CD4-positive, alpha-beta T cell (primary cell): ENCODE data around the gene LHX6. TPM values are rescaled to one million over a fixed set of nuclear protein-coding genes. Genes with fewer than 3 reads are reported as not detected.

Source experiments
- ATAC-seq: fragments of 200-7000 bp; cut with Tn5 transposase; one replicate; pipeline ENCODE4 v1.10.0; 2022; ENCODE audit warnings: mild to moderate bottlenecking; ENCODE audit not compliant: poor library complexity
- CTCF ChIA-PET: fragments of 350-600 bp; sonication (Branson Sonifier 250); formaldehyde crosslinking; loops from one replicate; lab custom pipeline; 2021; ENCODE audit warnings: antibody characterized with exemption, inconsistent platforms; lab: Charles Lee
- POLR2A ChIA-PET: fragments of 350-600 bp; sonication (Branson Sonifier 250); formaldehyde crosslinking; loops from one replicate; lab custom pipeline; 2021; ENCODE audit warnings: antibody characterized with exemption, inconsistent platforms; lab: Charles Lee
- DNase-seq, 14 experiments: peaks; one replicate each; pipeline ENCODE4 v3.0.0-alpha.2; 2013 to 2020; ENCODE audit warnings: mixed read lengths in 2 of 14
- H3K27ac ChIP-seq, 2 donors: one replicate each; pipeline versions ENCODE4 v1.5.1 to v1.7.0; 2013; ENCODE audit warnings: low read length in 2 of 2, low read depth in 1 of 2, mild to moderate bottlenecking in 1 of 2
- H3K27me3 ChIP-seq, 2 experiments: 1 replicate in 1 of 2; 2 replicates in 1 of 2; pipeline versions ENCODE4 v1.6.1 to v1.7.0; 2013; ENCODE audit warnings: low read length in 2 of 2, control low read depth in 1 of 2, mild to moderate bottlenecking in 1 of 2, moderate library complexity in 1 of 2; ENCODE audit not compliant: insufficient read depth in 2 of 2, control insufficient read depth in 1 of 2
- H3K36me3 ChIP-seq: one replicate; pipeline ENCODE4 v1.6.1; 2013; ENCODE audit warnings: low read length, control low read depth; ENCODE audit not compliant: insufficient read depth
- H3K4me1 ChIP-seq: one replicate; pipeline ENCODE4 v1.6.1; 2013; ENCODE audit warnings: low read length, control low read depth; ENCODE audit not compliant: insufficient read depth
- H3K4me3 ChIP-seq: one replicate; pipeline ENCODE4 v1.5.1; 2013; ENCODE audit warnings: mild to moderate bottlenecking, low read length, moderate library complexity
- H3K9me3 ChIP-seq, 2 experiments: 1 replicate in 1 of 2; 2 replicates in 1 of 2; pipeline versions ENCODE4 v1.6.1 to v1.7.0; 2013; ENCODE audit warnings: low read length in 2 of 2, mild to moderate bottlenecking in 2 of 2, control low read depth in 1 of 2, moderate library complexity in 1 of 2; ENCODE audit not compliant: control insufficient read depth in 1 of 2, insufficient read depth in 1 of 2
- H3K27ac Mint-ChIP-seq: one replicate; pipeline ENCODE4 v1.8.0; 2020; ENCODE audit warnings: mixed read lengths
- H3K27me3 Mint-ChIP-seq: one replicate; pipeline ENCODE4 v1.8.0; 2021; ENCODE audit warnings: mixed read lengths
- H3K36me3 Mint-ChIP-seq: one replicate; pipeline ENCODE4 v1.8.0; 2021; ENCODE audit warnings: low read depth, mixed read lengths
- H3K4me1 Mint-ChIP-seq: one replicate; pipeline ENCODE4 v1.8.0; 2021; ENCODE audit warnings: low read depth, mixed read lengths
- H3K4me3 Mint-ChIP-seq: one replicate; pipeline ENCODE4 v1.8.0; 2020; ENCODE audit warnings: mild to moderate bottlenecking, mixed read lengths
- H3K9me3 Mint-ChIP-seq: one replicate; pipeline ENCODE4 v1.8.0; 2020; ENCODE audit warnings: mixed read lengths
- CTCF ChIP-seq: fragments of 200-600 bp; IDR thresholded peaks from one replicate; pipeline ENCODE4 v1.8.0; 2022; ENCODE audit warnings: antibody characterized with exemption, mild to moderate bottlenecking
- intact Hi-C, 2 experiments: fragments of 100-400 bp; cut with DNase I in 1 of 2; cut with micrococcal nuclease in 1 of 2; formaldehyde crosslinking; loops; one replicate each; pipeline versions ENCODE4 v1.15.1 to v1.9.0; 2023 to 2025; cut with DNase I, micrococcal nuclease
- total RNA-seq, 174 experiments: library from RNA in 2 of 174; stranded (reverse) in 2 of 174; gene quantifications; one replicate each; pipeline ENCODE4 v1.2.3 and lab custom pipeline; 2021 to 2026

LHX6 gene
- total RNA-seq, 2 experiments from 2014 or later, result not detected

DNA sequence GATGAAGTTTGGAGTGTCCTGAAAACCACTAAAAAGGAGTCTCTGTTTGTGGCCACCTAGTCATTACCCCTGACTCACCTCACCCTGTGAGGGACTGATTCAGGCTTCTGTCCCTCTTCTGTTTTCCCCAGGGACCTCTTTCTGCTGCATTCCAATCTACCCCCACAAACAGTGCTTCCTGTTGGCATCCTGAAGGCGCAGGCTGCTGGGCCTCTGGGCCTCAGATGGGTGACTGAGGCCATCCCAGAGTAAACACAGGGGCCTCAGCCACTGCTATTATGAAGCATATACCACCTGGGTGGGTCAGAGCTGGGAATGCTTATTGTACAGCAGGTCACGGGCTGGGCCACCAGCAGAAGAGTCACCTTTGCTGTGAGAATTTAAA, 49.1 kb downstream of the LHX6 start:
- ATAC-seq, result no peak
- intact Hi-C loops, result no loop called here
- Mint-ChIP-seq H3K4me1 (no peaks in the 10 kb centered on the region), H3K27me3 (peaks cover 22% of the 10 kb centered on the region), H3K4me3 (no peak overlapping the region), H3K36me3 (no peaks in the 10 kb centered on the region), H3K27ac (no peak overlapping the region), H3K9me3 (no peaks in the 10 kb centered on the region)
- DNase-seq, result no peak
- H3K4me1 ChIP-seq, result no peaks in the 10 kb centered on the region
- no peak for TF ChIP-seq CTCF
- no peaks in the 10 kb centered on the region for H3K9me3 ChIP-seq
- no peak overlapping the region for H3K27ac ChIP-seq
- H3K36me3 ChIP-seq, result no peaks in the 10 kb centered on the region
- H3K27me3 ChIP-seq, result peaks cover 0 to 4% of the 10 kb centered on the region in 2 experiments
- ChIA-PET CTCF (no interaction called here), POLR2A (no interaction called here)
- no peak overlapping the region for H3K4me3 ChIP-seq

DNA sequence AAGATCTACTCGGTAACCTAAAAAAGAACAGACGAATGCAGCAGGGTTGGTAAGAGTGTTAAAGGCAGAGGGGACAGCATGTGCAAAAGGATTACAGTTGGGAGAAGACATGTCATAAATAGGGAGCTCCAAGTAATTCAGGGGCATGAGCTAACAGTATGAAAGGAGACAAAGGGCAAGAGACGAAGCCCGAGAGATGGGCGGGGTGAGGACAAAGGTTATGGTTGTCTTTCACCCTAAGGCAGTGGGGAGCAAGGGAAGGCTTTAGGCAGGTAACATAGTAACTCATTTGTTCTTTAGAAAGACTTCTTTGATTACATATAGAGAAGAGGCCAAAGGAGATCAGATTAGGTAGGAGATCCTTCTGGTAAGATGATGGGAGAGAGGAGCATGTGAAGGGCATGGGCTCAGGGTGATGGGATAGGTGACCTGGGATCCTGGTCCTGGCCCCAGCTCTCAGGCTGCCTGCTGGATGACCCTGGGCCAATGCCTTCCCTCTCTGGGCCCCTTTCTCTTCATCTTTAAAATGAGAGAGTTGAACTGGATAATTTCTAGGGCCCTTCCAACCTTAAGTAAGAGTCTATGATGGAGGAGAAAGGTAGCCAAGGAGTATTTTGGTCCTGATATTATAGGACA, 49.6 kb downstream of the LHX6 start:
- CTCF ChIA-PET, result no interaction called here
- H3K27me3 Mint-ChIP-seq, result peaks cover 26% of the 10 kb centered on the region
- H3K27me3 ChIP-seq, result peaks cover 0 to 7% of the 10 kb centered on the region in 2 experiments
- intact Hi-C loops, result no loop called here
- POLR2A ChIA-PET, result no interaction called here
- no peak for TF ChIP-seq CTCF
- no peaks in the 10 kb centered on the region for H3K4me1 ChIP-seq
- H3K4me3 Mint-ChIP-seq, result no peak overlapping the region
- H3K9me3 Mint-ChIP-seq, result no peaks in the 10 kb centered on the region
- no peaks in the 10 kb centered on the region for H3K36me3 ChIP-seq
- DNase-seq (no peak), ATAC-seq (no peak)
- no peaks in the 10 kb centered on the region for H3K9me3 ChIP-seq
- no peak overlapping the region for H3K4me3 ChIP-seq
- no peaks in the 10 kb centered on the region for H3K4me1 Mint-ChIP-seq
- H3K36me3 Mint-ChIP-seq, result no peaks in the 10 kb centered on the region
- no peak overlapping the region for H3K27ac Mint-ChIP-seq
- no peak overlapping the region for H3K27ac ChIP-seq

- Histone ChIP-seq H3K27me3 (peaks cover 4 to 21% of the 10 kb centered on the region in 2 experiments), H3K4me1 (no peaks in the 10 kb centered on the region), H3K9me3 (no peaks in the 10 kb centered on the region), H3K4me3 (no peak overlapping the region), H3K36me3 (no peaks in the 10 kb centered on the region), H3K27ac (no peak overlapping the region)
- H3K36me3 Mint-ChIP-seq, result no peaks in the 10 kb centered on the region
- CTCF ChIA-PET, result no interaction called here
- H3K27me3 Mint-ChIP-seq, result peaks cover 47% of the 10 kb centered on the region
- H3K27ac Mint-ChIP-seq, result no peak overlapping the region
- no peaks in the 10 kb centered on the region for H3K9me3 Mint-ChIP-seq
- ATAC-seq, result no peak
- no peak for DNase-seq
- POLR2A ChIA-PET, result no interaction called here
- intact Hi-C loops, result no loop called here
- no peak overlapping the region for H3K4me3 Mint-ChIP-seq
- H3K4me1 Mint-ChIP-seq, result no peaks in the 10 kb centered on the region
- TF ChIP-seq CTCF, result no peak
Measured at GRCh38 chr9:122176916-122177315, 51.8 kb downstream of the LHX6 start.
